ENCODE results near the gene SPHK1.

SPHK1 gene

GRCh38 chr17:76419576-76420260 lies 35.3 kb downstream of the SPHK1 start:
- H3K9me3 ChIP-seq (ENCODE audit: control insufficient read depth, low read depth, low read length): no peaks in the 10 kb centered on the region
- H3K4me3 ChIP-seq (ENCODE audit: low read length): no peak overlapping the region
- no peaks in the 10 kb centered on the region for H3K27me3 ChIP-seq (ENCODE audit: control insufficient read depth, insufficient read depth, low read length)
- H3K4me1 ChIP-seq (ENCODE audit: control insufficient read depth, low read depth, low read length): peaks cover under 1% of the 10 kb centered on the region
- H3K9ac ChIP-seq (ENCODE audit: low read length): no peak overlapping the region
- no peak overlapping the region for H3K27ac ChIP-seq (ENCODE audit: low read length)
- H3K36me3 ChIP-seq (ENCODE audit: control insufficient read depth, low read depth, low read length): no peaks in the 10 kb centered on the region

DNA sequence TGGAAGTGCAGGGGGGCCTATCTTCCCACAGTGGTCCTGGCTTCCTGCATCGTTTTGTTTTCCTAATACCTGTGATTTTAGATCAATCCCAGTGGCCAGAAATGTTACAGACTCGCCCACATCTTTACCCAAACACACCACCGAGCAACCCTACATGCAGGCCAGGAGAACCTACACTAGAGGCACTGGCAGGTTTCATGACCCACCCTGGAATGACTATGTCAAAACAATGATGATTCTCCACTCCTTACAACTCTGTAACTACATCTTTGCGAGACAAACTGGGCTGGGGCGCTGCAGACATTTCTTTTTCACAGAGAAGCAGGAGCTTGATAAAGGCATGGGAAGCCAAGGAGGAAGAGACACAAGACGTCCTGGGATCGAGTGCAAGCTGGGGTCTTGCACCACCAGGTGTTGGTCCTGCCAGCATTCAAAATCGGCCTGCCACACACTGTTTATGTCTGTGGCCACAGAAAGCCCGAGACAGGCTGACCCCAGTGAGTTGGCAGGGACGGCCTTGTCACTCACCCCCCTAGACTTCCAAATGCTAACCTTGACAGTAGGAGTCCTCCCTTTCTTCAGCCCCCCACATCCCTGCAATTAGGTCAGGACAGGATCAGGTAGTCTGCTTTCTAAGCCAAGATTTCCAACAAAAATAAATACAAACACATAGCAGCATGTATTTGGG lies 36.1 kb downstream of the SPHK1 start:
- no peak overlapping the region for H3K4me3 ChIP-seq (ENCODE audit: low read length)
- no peaks in the 10 kb centered on the region for H3K4me1 ChIP-seq (ENCODE audit: control insufficient read depth, low read depth, low read length)
- no peak overlapping the region for H3K27ac ChIP-seq (ENCODE audit: low read length)
- no peaks in the 10 kb centered on the region for H3K9me3 ChIP-seq (ENCODE audit: control insufficient read depth, low read depth, low read length)
- H3K9ac ChIP-seq (ENCODE audit: low read length): no peak overlapping the region
- no peaks in the 10 kb centered on the region for H3K27me3 ChIP-seq (ENCODE audit: control insufficient read depth, insufficient read depth, low read length)
- H3K36me3 ChIP-seq (ENCODE audit: control insufficient read depth, low read depth, low read length): no peaks in the 10 kb centered on the region

GRCh38 chr17:76421044-76421407 lies 36.6 kb downstream of the SPHK1 start:
- no peaks in the 10 kb centered on the region for H3K4me1 ChIP-seq (ENCODE audit: control insufficient read depth, low read depth, low read length)
- H3K27ac ChIP-seq (ENCODE audit: low read length): no peak overlapping the region
- H3K9ac ChIP-seq (ENCODE audit: low read length): no peak overlapping the region
- no peaks in the 10 kb centered on the region for H3K9me3 ChIP-seq (ENCODE audit: control insufficient read depth, low read depth, low read length)
- no peak overlapping the region for H3K4me3 ChIP-seq (ENCODE audit: low read length)
- no peaks in the 10 kb centered on the region for H3K27me3 ChIP-seq (ENCODE audit: control insufficient read depth, insufficient read depth, low read length)
- no peaks in the 10 kb centered on the region for H3K36me3 ChIP-seq (ENCODE audit: control insufficient read depth, low read depth, low read length)

GRCh38 chr17:76422406-76422805 lies 38.0 kb downstream of the SPHK1 start:
- H3K4me1 ChIP-seq (ENCODE audit: control insufficient read depth, low read depth, low read length): no peaks in the 10 kb centered on the region
- H3K27ac ChIP-seq (ENCODE audit: low read length): no peak overlapping the region
- no peaks in the 10 kb centered on the region for H3K27me3 ChIP-seq (ENCODE audit: control insufficient read depth, insufficient read depth, low read length)
- H3K36me3 ChIP-seq (ENCODE audit: control insufficient read depth, low read depth, low read length): no peaks in the 10 kb centered on the region
- H3K9me3 ChIP-seq (ENCODE audit: control insufficient read depth, low read depth, low read length): no peaks in the 10 kb centered on the region
- no peak overlapping the region for H3K9ac ChIP-seq (ENCODE audit: low read length)
- H3K4me3 ChIP-seq (ENCODE audit: low read length): no peak overlapping the region

DNA sequence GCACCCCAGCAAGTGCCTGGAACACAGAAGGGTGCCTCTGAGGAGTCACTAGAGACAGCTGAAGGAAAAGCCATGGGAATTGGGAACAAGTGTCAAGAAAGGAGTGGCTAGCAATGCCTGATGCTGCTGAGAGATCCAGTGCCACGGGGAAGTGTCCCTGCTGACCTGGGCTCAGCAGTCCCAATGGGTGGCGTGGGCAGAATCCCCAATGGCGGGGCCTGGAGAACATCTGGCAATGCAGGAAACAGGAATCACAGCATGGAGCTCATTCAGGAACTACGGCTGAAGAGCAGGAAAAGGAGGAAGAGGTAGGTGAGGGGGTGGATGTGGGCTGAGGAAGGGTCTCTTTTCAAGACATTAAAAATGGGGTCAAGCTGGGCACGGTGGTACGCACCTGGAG lies 38.5 kb downstream of the SPHK1 start:
- H3K36me3 ChIP-seq (ENCODE audit: control insufficient read depth, low read depth, low read length): no peaks in the 10 kb centered on the region
- no peak overlapping the region for H3K9ac ChIP-seq (ENCODE audit: low read length)
- H3K27me3 ChIP-seq (ENCODE audit: control insufficient read depth, insufficient read depth, low read length): no peaks in the 10 kb centered on the region
- H3K4me3 ChIP-seq (ENCODE audit: low read length): no peak overlapping the region
- H3K27ac ChIP-seq (ENCODE audit: low read length): no peak overlapping the region
- H3K9me3 ChIP-seq (ENCODE audit: control insufficient read depth, low read depth, low read length): no peaks in the 10 kb centered on the region
- H3K4me1 ChIP-seq (ENCODE audit: control insufficient read depth, low read depth, low read length): no peaks in the 10 kb centered on the region

DNA sequence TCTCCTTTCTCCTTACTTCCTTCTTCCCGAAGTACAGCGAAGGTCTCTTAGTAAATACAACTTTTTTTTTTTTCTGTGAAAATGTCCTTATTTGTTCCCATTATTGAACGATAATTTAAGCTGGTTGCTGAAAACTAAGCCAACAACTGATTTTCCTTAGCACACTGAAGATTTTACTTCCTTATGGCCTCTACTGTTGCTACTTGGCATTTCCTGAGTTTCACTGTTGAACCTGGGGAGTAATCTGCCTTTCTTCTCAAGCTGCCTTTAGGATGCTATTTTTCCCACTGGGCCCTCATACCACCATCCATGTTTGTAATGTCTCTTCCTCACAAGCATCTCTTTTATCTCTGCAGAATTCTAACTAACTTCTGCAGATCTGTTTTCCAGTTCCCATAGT lies 42.4 kb downstream of the SPHK1 start:
- H3K4me3 ChIP-seq (ENCODE audit: low read length): no peak overlapping the region
- no peaks in the 10 kb centered on the region for H3K9me3 ChIP-seq (ENCODE audit: control insufficient read depth, low read depth, low read length)
- H3K27ac ChIP-seq (ENCODE audit: low read length): no peak overlapping the region
- H3K4me1 ChIP-seq (ENCODE audit: control insufficient read depth, low read depth, low read length): peaks cover 10% of the 10 kb centered on the region
- no peaks in the 10 kb centered on the region for H3K36me3 ChIP-seq (ENCODE audit: control insufficient read depth, low read depth, low read length)
- no peaks in the 10 kb centered on the region for H3K27me3 ChIP-seq (ENCODE audit: control insufficient read depth, insufficient read depth, low read length)
- no peak overlapping the region for H3K9ac ChIP-seq (ENCODE audit: low read length)

- Histone ChIP-seq H3K4me3 (ENCODE audit: low read length) (no peak overlapping the region), H3K9ac (ENCODE audit: low read length) (no peak overlapping the region), H3K9me3 (ENCODE audit: control insufficient read depth, low read depth, low read length) (no peaks in the 10 kb centered on the region), H3K4me1 (ENCODE audit: control insufficient read depth, low read depth, low read length) (peaks cover 14% of the 10 kb centered on the region), H3K27me3 (ENCODE audit: control insufficient read depth, insufficient read depth, low read length) (no peaks in the 10 kb centered on the region), H3K36me3 (ENCODE audit: control insufficient read depth, low read depth, low read length) (no peaks in the 10 kb centered on the region), H3K27ac (ENCODE audit: low read length) (no peak overlapping the region)
Observed at GRCh38 chr17:76427501-76428231, 43.3 kb downstream of the SPHK1 start.

DNA sequence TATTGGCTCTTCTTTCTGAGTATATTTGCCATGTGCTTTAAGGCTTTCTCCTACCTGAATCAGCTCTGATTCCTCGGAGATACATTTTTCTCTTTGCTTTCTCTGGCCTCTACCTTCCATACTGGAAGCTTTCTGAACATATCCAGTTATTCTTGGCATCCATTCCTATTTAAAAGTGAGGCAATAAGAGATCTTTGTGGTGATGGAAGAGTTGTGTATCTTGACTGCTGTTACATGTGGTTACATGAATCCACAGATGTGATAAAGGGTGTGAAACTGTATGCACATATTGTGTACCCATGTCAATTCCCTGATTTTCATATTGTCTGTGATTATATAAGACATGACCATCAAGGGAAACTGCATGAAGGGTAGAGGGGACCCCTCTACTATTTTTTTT lies 44.1 kb downstream of the SPHK1 start:
- H3K4me1 ChIP-seq (ENCODE audit: control insufficient read depth, low read depth, low read length): peaks cover 14% of the 10 kb centered on the region
- no peak overlapping the region for H3K27ac ChIP-seq (ENCODE audit: low read length)
- no peak overlapping the region for H3K9ac ChIP-seq (ENCODE audit: low read length)
- H3K4me3 ChIP-seq (ENCODE audit: low read length): no peak overlapping the region
- no peaks in the 10 kb centered on the region for H3K27me3 ChIP-seq (ENCODE audit: control insufficient read depth, insufficient read depth, low read length)
- H3K9me3 ChIP-seq (ENCODE audit: control insufficient read depth, low read depth, low read length): no peaks in the 10 kb centered on the region
- no peaks in the 10 kb centered on the region for H3K36me3 ChIP-seq (ENCODE audit: control insufficient read depth, low read depth, low read length)

DNA sequence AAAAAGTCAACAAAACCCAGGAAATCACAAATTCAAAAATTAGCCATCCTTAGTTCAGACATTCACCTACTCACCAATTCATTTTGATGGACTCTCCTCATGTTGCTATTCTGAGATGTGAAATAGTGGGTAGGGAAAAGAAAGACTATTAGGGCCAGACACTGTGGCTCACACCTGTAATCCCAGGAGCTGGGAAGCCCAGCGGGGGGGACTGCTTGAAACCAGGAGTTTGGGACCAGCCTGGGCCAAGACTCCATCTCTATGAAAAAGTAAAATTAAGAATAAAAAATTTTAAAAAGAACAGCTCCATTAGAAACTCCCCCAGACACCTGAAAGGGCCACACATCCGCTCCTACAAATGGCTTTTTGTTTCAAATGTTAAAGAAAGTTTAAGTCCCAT lies 47.1 kb downstream of the SPHK1 start:
- H3K4me3 ChIP-seq (ENCODE audit: low read length): no peak overlapping the region
- H3K9ac ChIP-seq (ENCODE audit: low read length): no peak overlapping the region
- peaks cover 14% of the 10 kb centered on the region for H3K4me1 ChIP-seq (ENCODE audit: control insufficient read depth, low read depth, low read length)
- no peaks in the 10 kb centered on the region for H3K36me3 ChIP-seq (ENCODE audit: control insufficient read depth, low read depth, low read length)
- no peak overlapping the region for H3K27ac ChIP-seq (ENCODE audit: low read length)
- no peaks in the 10 kb centered on the region for H3K9me3 ChIP-seq (ENCODE audit: control insufficient read depth, low read depth, low read length)
- no peaks in the 10 kb centered on the region for H3K27me3 ChIP-seq (ENCODE audit: control insufficient read depth, insufficient read depth, low read length)

DNA sequence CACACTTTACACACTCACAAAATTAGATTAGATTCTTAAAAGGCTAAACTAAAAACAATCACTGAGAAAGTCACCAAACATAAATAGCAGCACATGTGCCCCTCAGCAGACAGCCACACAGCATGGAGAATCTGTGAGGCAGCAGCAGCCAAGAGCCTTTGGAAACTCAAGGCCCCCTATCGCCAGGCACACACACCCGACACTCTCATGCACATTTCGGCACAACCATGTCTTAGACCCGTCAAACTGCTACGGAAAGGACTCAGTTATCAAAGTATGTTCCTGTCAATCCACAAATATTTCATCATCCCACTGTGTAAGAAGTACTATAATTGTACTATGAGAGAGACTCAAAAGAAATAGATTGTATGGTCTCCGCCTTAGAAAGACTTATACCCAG lies 47.6 kb downstream of the SPHK1 start:
- H3K27me3 ChIP-seq (ENCODE audit: control insufficient read depth, insufficient read depth, low read length): no peaks in the 10 kb centered on the region
- no peak overlapping the region for H3K9ac ChIP-seq (ENCODE audit: low read length)
- H3K4me3 ChIP-seq (ENCODE audit: low read length): no peak overlapping the region
- H3K36me3 ChIP-seq (ENCODE audit: control insufficient read depth, low read depth, low read length): no peaks in the 10 kb centered on the region
- H3K4me1 ChIP-seq (ENCODE audit: control insufficient read depth, low read depth, low read length): peaks cover 14% of the 10 kb centered on the region
- H3K27ac ChIP-seq (ENCODE audit: low read length): no peak overlapping the region
- H3K9me3 ChIP-seq (ENCODE audit: control insufficient read depth, low read depth, low read length): no peaks in the 10 kb centered on the region

GRCh38 chr17:76432712-76433336 lies 48.4 kb downstream of the SPHK1 start:
- peaks cover 14% of the 10 kb centered on the region for H3K4me1 ChIP-seq (ENCODE audit: control insufficient read depth, low read depth, low read length)
- H3K9ac ChIP-seq (ENCODE audit: low read length): no peak overlapping the region
- no peaks in the 10 kb centered on the region for H3K9me3 ChIP-seq (ENCODE audit: control insufficient read depth, low read depth, low read length)
- no peaks in the 10 kb centered on the region for H3K36me3 ChIP-seq (ENCODE audit: control insufficient read depth, low read depth, low read length)
- no peaks in the 10 kb centered on the region for H3K27me3 ChIP-seq (ENCODE audit: control insufficient read depth, insufficient read depth, low read length)
- H3K4me3 ChIP-seq (ENCODE audit: low read length): no peak overlapping the region
- H3K27ac ChIP-seq (ENCODE audit: low read length): no peak overlapping the region

All from iPS-18a (cell line).